ENCODE results near the gene DDX23.

DDX23 gene

GRCh38 chr12:48813465-48814261 is 38.3 kb downstream of the DDX23 start:
- Histone ChIP-seq H3K9me3 (ENCODE audit: insufficient read depth, low read depth, low read length) (no peaks in the 10 kb centered on the region), H3K4me2 (ENCODE audit: low read length) (peak overlapping the region; percentile 80), H3K4me3 (ENCODE audit: low read depth, low read length) (peak overlapping the region; percentile 67), H4K12ac (ENCODE audit: low read depth, low read length) (peak overlapping the region; percentile 83), H3K36me3 (ENCODE audit: control insufficient read depth in 1 of 2, insufficient read depth in 2 of 2, low read length in 2 of 2) (no peaks in the 10 kb centered on the region), H3K9ac (ENCODE audit: low read length) (peak overlapping the region; percentile 3), H3K14ac (ENCODE audit: low read length) (peak overlapping the region; percentile 97), H2BK120ac (ENCODE audit: insufficient read depth, low read length, poor library complexity) (peak overlapping the region; percentile 87), H2AK5ac (ENCODE audit: low read length) (peak overlapping the region; percentile 38), H3K79me2 (ENCODE audit: control insufficient read depth, insufficient read depth, low read length, poor library complexity) (peaks cover 16% of the 10 kb centered on the region), H3K27ac (ENCODE audit: low read depth, low read length) (peak overlapping the region; percentile 32), H3K23ac (ENCODE audit: low read length) (no peak overlapping the region), H4K8ac (ENCODE audit: low read depth, low read length) (peak overlapping the region; percentile 96), H3K79me1 (ENCODE audit: low read length) (peaks cover 29% of the 10 kb centered on the region), H3K4me1 (ENCODE audit: control insufficient read depth in 1 of 2, insufficient read depth in 2 of 2, low read length in 2 of 2) (peaks cover 10 to 16% of the 10 kb centered on the region in 2 experiments), H3K4ac (ENCODE audit: low read depth, low read length) (peak overlapping the region; percentile 61), H2BK12ac (ENCODE audit: low read length) (no peak overlapping the region), H2AFZ (ENCODE audit: insufficient read depth, low read length, poor library complexity) (peak overlapping the region; percentile 82), H3K18ac (ENCODE audit: low read length) (peak overlapping the region; percentile 98), H3K27me3 (ENCODE audit: insufficient read depth, low read length) (no peaks in the 10 kb centered on the region), H2BK5ac (ENCODE audit: low read depth, low read length, poor library complexity) (peak overlapping the region; percentile 45), H4K91ac (ENCODE audit: low read depth, low read length) (peak overlapping the region; percentile 98)
- no peak for DNase-seq
- WGBS (ENCODE audit: extremely low coverage, insufficient coverage, insufficient read length) = 100% methylated on average over 1 of the region's 18 CpGs

GRCh38 chr12:48812389-48812788 is 39.6 kb downstream of the DDX23 start:
- WGBS (ENCODE audit: extremely low coverage, insufficient coverage, insufficient read length) = no CpG with 5 or more reads among the region's 2 CpGs

GRCh38 chr12:48811437-48812090 is 40.4 kb downstream of the DDX23 start:
- H3K9ac ChIP-seq (ENCODE audit: low read length) = no peak overlapping the region
- H3K79me1 ChIP-seq (ENCODE audit: low read length) = peaks cover 19% of the 10 kb centered on the region
- no peak overlapping the region for H4K8ac ChIP-seq (ENCODE audit: low read depth, low read length)
- H2AK5ac ChIP-seq (ENCODE audit: low read length) = no peak overlapping the region
- H3K36me3 ChIP-seq (ENCODE audit: control insufficient read depth in 1 of 2, insufficient read depth in 2 of 2, low read length in 2 of 2) = no peaks in the 10 kb centered on the region
- no peaks in the 10 kb centered on the region for H3K9me3 ChIP-seq (ENCODE audit: insufficient read depth, low read depth, low read length)
- no peak overlapping the region for H2BK120ac ChIP-seq (ENCODE audit: insufficient read depth, low read length, poor library complexity)
- H3K27ac ChIP-seq (ENCODE audit: low read depth, low read length) = no peak overlapping the region
- H4K91ac ChIP-seq (ENCODE audit: low read depth, low read length) = no peak overlapping the region
- no peak overlapping the region for H2AFZ ChIP-seq (ENCODE audit: insufficient read depth, low read length, poor library complexity)
- H3K18ac ChIP-seq (ENCODE audit: low read length) = no peak overlapping the region
- peaks cover 6 to 11% of the 10 kb centered on the region in 2 experiments for H3K4me1 ChIP-seq (ENCODE audit: control insufficient read depth in 1 of 2, insufficient read depth in 2 of 2, low read length in 2 of 2)
- no peak overlapping the region for H3K4me3 ChIP-seq (ENCODE audit: low read depth, low read length)
- H4K12ac ChIP-seq (ENCODE audit: low read depth, low read length) = no peak overlapping the region
- H3K4ac ChIP-seq (ENCODE audit: low read depth, low read length) = no peak overlapping the region
- no peak for DNase-seq
- H2BK5ac ChIP-seq (ENCODE audit: low read depth, low read length, poor library complexity) = no peak overlapping the region
- no peak overlapping the region for H3K23ac ChIP-seq (ENCODE audit: low read length)
- H3K27me3 ChIP-seq (ENCODE audit: insufficient read depth, low read length) = no peaks in the 10 kb centered on the region
- peaks cover 11% of the 10 kb centered on the region for H3K79me2 ChIP-seq (ENCODE audit: control insufficient read depth, insufficient read depth, low read length, poor library complexity)
- H3K14ac ChIP-seq (ENCODE audit: low read length) = no peak overlapping the region
- H3K4me2 ChIP-seq (ENCODE audit: low read length) = no peak overlapping the region
- H2BK12ac ChIP-seq (ENCODE audit: low read length) = no peak overlapping the region
- WGBS (ENCODE audit: extremely low coverage, insufficient coverage, insufficient read length) = no CpG with 5 or more reads among the region's 5 CpGs

More at GRCh38 chr12:48812389-48812788, 39.6 kb downstream of the DDX23 start:
- no peak overlapping the region for H3K4me3 ChIP-seq (ENCODE audit: low read depth, low read length)
- H4K12ac ChIP-seq (ENCODE audit: low read depth, low read length) = no peak overlapping the region
- no peak overlapping the region for H2BK5ac ChIP-seq (ENCODE audit: low read depth, low read length, poor library complexity)
- DNase-seq = no peak
- H2BK120ac ChIP-seq (ENCODE audit: insufficient read depth, low read length, poor library complexity) = no peak overlapping the region
- H3K27me3 ChIP-seq (ENCODE audit: insufficient read depth, low read length) = no peaks in the 10 kb centered on the region
- H2AK5ac ChIP-seq (ENCODE audit: low read length) = no peak overlapping the region
- no peak overlapping the region for H4K91ac ChIP-seq (ENCODE audit: low read depth, low read length)
- no peak overlapping the region for H4K8ac ChIP-seq (ENCODE audit: low read depth, low read length)
- peak overlapping the region; percentile 14 for H2BK12ac ChIP-seq (ENCODE audit: low read length)
- no peak overlapping the region for H3K23ac ChIP-seq (ENCODE audit: low read length)
- peaks cover 11% of the 10 kb centered on the region for H3K79me2 ChIP-seq (ENCODE audit: control insufficient read depth, insufficient read depth, low read length, poor library complexity)
- no peaks in the 10 kb centered on the region for H3K36me3 ChIP-seq (ENCODE audit: control insufficient read depth in 1 of 2, insufficient read depth in 2 of 2, low read length in 2 of 2)
- H3K9ac ChIP-seq (ENCODE audit: low read length) = no peak overlapping the region
- H3K14ac ChIP-seq (ENCODE audit: low read length) = no peak overlapping the region
- no peak overlapping the region for H3K18ac ChIP-seq (ENCODE audit: low read length)
- H3K79me1 ChIP-seq (ENCODE audit: low read length) = peaks cover 19% of the 10 kb centered on the region
- H3K4me1 ChIP-seq (ENCODE audit: control insufficient read depth in 1 of 2, insufficient read depth in 2 of 2, low read length in 2 of 2) = peaks cover 6 to 11% of the 10 kb centered on the region in 2 experiments
- H3K4ac ChIP-seq (ENCODE audit: low read depth, low read length) = no peak overlapping the region
- H2AFZ ChIP-seq (ENCODE audit: insufficient read depth, low read length, poor library complexity) = no peak overlapping the region
- H3K4me2 ChIP-seq (ENCODE audit: low read length) = no peak overlapping the region
- H3K27ac ChIP-seq (ENCODE audit: low read depth, low read length) = no peak overlapping the region
- no peaks in the 10 kb centered on the region for H3K9me3 ChIP-seq (ENCODE audit: insufficient read depth, low read depth, low read length)

GRCh38 chr12:48810903-48811431 is 41.0 kb downstream of the DDX23 start:
- Histone ChIP-seq H3K27me3 (ENCODE audit: insufficient read depth, low read length) (no peaks in the 10 kb centered on the region), H3K4me3 (ENCODE audit: low read depth, low read length) (no peak overlapping the region), H2BK12ac (ENCODE audit: low read length) (no peak overlapping the region), H4K12ac (ENCODE audit: low read depth, low read length) (no peak overlapping the region), H3K4me1 (ENCODE audit: control insufficient read depth in 1 of 2, insufficient read depth in 2 of 2, low read length in 2 of 2) (peaks cover 6 to 11% of the 10 kb centered on the region in 2 experiments), H3K4ac (ENCODE audit: low read depth, low read length) (no peak overlapping the region), H3K9ac (ENCODE audit: low read length) (no peak overlapping the region), H3K27ac (ENCODE audit: low read depth, low read length) (no peak overlapping the region), H3K36me3 (ENCODE audit: control insufficient read depth in 1 of 2, insufficient read depth in 2 of 2, low read length in 2 of 2) (no peaks in the 10 kb centered on the region), H3K23ac (ENCODE audit: low read length) (no peak overlapping the region), H3K79me1 (ENCODE audit: low read length) (peaks cover 19% of the 10 kb centered on the region), H3K4me2 (ENCODE audit: low read length) (no peak overlapping the region), H3K18ac (ENCODE audit: low read length) (no peak overlapping the region), H3K14ac (ENCODE audit: low read length) (no peak overlapping the region), H2BK5ac (ENCODE audit: low read depth, low read length, poor library complexity) (no peak overlapping the region), H3K9me3 (ENCODE audit: insufficient read depth, low read depth, low read length) (no peaks in the 10 kb centered on the region), H3K79me2 (ENCODE audit: control insufficient read depth, insufficient read depth, low read length, poor library complexity) (peaks cover 11% of the 10 kb centered on the region), H4K91ac (ENCODE audit: low read depth, low read length) (no peak overlapping the region), H4K8ac (ENCODE audit: low read depth, low read length) (no peak overlapping the region), H2AK5ac (ENCODE audit: low read length) (no peak overlapping the region), H2BK120ac (ENCODE audit: insufficient read depth, low read length, poor library complexity) (no peak overlapping the region), H2AFZ (ENCODE audit: insufficient read depth, low read length, poor library complexity) (no peak overlapping the region)
- DNase-seq = no peak
- WGBS (ENCODE audit: extremely low coverage, insufficient coverage, insufficient read length) = no CpG with 5 or more reads among the region's 5 CpGs
